HG02759 (cell line): Measurements from ENCODE around the gene SRCIN1.
"Not testable (repeated sequence)": the region's sequence is repeated elsewhere in the genome, so short reads cannot be mapped to it uniquely, and the experiment has no call there.

Source experiments
- ATAC-seq: cut with Tn5 transposase; IDR thresholded peaks from one replicate; pipeline ENCODE4 v1.9.1; 2021; ENCODE audit warnings: mild to moderate bottlenecking, moderate library complexity; ENCODE audit not compliant: unreplicated experiment

SRCIN1 gene

DNA sequence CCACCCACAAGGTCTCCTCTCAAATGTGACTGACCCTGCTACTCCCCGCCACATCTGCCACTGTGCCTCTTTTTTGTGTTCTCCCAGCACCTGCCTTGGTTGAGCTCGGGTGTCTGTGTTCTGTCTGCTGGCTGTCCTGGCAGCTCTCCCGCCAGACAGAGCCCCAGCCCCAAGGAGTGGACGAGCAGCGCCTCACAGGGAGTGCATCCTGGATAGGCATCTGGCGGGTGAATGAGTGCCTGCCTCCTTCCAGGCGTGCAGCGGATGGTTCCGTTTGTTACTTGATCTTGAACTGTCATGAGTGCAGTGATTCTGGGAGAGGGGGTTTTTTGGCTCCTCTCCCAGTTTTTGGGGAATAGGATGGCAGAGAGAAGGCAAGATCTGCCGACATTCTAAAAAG, 77.6 kb downstream of the SRCIN1 start:
- not testable (repeated sequence) for ATAC-seq

DNA sequence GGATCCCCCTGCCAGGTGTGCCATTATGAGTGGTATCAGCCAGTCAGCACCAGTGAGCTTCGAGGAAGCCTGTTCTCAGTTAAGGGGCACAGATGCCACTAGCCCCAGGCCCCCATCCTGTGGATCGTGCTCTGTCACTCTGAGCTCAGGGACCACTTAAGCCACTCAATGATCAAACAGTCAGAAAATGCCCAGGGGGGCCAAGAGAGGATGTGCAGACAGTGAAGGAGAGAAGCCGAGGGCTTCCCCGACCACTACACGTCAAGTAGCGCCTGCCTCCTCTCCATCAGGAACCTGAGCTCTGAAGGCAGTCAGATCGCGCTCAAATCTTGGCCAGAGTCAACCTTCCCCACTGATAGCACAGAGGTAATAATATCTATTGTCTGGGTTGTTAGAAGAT, 79.2 kb downstream of the SRCIN1 start:
- ATAC-seq, result not testable (repeated sequence)

DNA sequence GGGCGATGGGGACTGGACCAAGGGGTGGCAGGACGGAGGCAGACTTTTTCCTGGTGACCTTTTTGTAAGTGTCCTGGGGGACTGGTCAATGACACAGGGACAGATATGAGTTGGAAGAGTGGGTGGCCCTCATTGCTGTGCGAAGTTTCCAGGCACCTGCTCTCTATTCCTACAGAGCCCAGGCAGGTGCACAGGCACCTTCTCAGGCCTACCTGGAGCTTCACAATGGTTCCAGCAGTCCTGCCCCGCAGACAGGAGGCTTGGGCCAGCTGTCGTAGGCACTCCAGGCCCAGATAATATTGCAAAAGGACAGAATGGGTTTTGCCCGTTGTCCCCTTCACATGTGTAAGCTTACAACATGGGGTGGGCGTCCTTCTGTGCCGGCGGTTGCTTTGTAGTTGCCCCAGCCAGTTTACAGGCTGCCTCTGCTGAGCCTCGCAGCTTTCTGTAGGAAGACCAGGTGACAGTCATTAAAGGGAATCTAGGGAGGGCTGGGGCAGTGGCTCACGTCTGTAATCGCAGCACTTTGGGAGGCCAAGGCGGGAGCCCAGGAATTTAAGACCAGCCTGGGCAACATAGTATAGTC, 93.2 kb downstream of the SRCIN1 start:
- no peak for ATAC-seq

DNA sequence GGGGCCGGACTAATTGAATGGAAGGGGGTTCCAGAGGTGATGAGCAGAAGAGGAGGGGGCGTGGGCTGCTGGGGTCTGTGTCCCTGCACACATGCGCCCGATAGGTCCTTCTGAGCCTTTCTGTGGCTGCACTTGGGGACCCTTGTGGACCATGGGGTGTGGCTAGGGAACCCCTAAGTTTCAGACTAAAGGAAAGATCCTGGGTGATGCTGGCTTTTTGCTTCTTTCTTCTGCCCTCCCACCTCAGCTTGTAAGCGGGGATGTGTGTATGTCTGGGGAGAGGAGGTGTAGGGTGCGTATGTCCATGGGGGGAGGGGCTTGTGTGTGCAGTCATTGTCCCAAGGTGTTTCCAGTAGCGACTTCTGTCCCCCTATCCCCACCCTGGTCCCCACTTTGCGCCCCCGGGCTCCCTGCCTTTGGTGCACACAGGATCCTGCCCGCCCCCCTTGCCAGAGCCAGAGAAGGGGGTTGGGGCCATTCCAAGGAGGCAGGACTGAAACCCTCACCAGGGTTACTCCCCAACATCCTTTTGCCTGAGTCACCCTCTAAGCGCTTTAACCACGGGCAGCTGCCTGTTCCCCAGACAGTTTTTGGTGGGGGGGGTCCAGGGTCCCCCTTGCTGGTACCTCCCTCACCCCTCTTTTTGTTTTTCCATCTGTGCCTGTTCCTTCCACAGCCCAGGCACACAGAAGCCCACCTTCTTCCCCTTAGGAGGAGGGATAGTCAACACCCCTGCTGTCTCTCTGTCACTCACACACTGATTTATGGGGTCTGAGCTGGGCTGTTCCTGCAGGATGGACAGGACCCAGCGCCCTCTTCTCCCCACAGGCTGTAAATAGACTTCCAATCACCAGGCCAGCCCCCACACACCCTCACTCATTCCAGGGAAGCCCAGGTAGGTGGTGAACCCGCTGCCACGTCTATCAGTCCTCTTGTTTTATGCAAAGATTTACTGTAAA, 94.3 kb downstream of the SRCIN1 start:
- no peak for ATAC-seq

DNA sequence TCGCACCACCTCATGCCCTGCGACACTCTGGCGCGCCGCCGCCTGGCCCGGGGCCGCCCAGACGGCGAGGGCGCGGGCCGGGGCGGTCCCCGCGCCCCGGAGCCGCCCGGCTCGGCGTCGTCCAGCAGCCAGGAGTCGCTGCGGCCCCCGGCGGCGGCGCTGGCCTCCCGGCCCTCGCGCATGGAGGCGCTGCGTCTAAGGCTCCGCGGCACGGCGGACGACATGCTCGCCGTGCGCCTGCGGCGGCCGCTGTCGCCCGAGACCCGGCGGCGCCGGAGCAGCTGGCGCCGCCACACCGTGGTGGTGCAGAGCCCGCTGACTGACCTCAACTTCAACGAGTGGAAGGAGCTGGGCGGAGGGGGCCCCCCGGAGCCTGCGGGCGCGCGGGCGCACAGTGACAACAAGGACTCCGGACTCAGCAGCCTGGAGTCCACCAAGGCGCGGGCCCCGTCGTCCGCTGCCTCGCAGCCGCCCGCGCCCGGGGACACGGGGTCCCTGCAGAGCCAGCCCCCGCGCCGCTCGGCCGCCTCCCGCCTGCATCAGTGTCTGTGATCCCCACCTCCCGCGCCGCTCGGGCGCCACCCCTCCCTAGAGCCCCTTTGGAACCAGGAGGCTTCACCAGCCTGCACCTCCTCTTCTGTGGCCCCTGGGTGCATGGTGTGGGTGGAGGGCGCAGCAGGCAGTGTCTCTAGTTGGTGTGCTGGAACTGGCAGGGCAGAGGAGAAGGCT, 95.2 kb downstream of the SRCIN1 start:
- no peak for ATAC-seq

DNA sequence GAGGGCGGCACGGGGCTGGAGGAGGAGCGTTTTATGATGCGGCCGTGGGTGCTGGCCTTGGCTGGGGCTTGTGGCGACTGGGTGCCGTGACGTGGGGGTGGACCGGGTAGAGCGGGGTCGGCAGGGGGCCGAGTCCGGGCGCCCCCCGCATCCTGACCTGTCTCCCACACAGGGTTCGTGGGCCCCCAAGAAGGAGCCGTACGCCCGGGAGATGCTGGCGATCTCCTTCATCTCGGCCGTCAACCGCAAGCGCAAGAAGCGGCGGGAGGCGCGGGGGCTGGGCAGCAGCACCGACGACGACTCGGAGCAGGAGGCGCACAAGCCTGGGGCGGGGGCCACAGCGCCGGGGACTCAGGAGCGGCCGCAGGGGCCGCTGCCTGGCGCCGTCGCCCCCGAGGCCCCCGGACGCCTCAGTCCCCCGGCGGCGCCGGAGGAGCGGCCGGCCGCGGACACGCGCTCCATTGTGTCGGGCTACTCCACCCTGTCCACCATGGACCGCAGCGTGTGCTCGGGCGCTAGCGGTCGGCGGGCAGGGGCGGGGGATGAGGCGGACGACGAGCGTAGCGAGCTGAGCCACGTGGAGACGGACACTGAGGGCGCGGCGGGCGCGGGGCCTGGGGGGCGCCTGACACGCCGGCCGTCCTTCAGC, 95.9 kb downstream of the SRCIN1 start:
- no peak for ATAC-seq

DNA sequence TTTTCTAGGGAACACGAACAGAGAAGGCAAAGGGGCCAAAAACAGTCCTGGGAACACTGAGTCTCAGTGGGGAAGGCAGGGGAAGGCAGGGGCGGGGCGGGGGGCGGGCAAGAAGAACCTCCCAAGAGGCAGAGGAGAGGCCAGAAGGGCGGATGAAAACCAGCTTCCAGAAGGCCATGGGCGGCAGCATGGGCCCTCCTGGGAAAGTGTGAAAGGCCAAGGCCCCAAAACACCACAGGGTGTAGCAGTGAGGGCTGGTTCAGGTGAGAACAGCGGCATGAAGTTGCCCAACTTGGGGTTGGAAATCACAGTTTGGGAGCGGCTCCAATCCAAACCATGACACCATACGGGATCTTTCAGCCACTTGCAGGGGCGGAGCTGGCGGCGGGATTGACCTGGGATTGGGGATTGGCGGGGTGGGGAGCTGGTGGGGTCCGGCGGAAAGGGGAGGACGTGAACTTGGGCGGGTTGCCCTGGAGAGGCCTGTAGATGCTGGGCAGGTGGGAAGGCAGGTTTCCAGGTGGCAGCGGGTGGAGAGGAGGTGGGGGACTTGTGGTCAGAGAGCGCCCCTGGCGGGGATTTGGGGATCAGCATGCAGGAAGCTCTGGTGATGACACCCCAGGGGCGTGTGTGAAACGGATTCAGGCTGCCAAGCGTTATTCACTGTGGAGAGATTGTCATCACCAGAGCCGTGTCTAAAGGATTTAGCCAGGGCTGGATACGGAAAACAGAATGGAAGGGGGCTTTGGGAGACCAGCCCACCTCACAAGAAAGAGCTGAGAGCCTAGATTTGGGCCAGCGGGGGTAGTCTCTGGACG, 96.6 kb downstream of the SRCIN1 start:
- peak; percentile 44 for ATAC-seq

DNA sequence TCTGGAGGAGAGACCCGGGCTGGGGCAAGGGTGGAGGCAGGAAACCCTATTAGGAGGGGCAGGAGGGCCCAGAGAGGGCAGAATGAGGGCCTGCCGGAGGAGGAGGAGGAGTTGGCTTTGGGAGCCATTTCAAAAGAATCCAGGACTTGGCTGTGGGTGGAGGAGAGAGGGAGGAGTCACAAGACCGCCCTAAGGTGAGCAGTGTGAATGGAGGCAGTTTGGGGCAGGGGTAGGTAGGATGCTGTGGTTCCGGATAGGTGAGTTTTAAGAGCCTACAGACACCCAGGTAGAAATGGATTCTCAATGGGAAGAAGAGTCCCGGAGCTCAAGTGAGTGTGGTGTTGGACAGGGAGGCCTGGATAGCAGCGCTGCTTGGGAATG, 97.2 kb downstream of the SRCIN1 start:
- ATAC-seq, result no peak

DNA sequence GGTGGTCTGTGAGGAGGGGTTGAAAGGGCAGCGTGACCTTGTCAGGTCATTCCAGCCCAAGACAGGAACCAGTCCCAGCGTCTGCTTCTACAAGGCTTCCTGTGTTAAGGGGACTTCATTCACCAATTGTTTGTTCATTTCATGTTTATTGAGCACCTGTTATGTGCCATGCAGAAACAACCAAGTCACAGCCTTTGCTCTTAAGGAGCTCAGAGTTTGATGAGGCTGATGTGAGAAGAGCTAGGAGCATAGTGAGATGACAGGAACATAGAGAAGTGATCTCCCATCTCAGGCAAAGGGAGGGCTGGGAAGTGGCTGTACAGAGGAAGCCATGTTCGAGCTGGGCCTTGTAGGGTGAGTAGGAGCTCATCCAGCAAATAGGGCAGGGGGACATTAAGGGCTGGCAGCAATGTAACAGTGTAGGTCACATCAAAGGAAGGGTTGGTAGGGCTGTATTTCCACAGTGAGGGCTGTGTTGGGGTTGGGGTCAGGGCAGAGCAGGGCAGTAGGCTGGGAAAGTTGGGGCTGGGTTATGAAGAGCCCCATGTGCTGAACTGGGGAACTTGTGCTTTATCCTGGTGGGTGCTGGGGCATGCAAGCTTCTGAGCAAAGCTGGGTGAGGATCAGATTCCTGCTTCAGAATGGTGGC, 97.7 kb downstream of the SRCIN1 start:
- ATAC-seq, result no peak

DNA sequence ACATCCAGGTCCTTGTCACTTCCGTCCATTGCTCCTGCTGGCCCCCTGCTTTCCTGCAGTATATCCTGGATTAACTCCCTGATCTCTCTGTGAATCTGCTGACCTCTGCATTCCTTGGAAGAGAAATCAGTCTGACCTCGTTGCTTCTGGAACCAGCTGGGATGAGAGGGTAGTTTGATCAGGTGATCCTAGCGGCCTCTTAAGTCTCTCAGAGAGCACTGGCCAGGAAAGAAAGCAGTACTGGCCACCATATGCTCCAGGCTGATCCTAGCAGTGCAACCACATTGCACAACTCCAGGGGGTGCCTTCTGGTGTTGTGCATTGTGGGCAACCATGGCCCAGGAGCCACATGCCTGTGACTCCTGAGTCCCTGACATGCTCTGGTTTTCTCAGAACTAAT, 98.3 kb downstream of the SRCIN1 start:
- ATAC-seq, result no peak

DNA sequence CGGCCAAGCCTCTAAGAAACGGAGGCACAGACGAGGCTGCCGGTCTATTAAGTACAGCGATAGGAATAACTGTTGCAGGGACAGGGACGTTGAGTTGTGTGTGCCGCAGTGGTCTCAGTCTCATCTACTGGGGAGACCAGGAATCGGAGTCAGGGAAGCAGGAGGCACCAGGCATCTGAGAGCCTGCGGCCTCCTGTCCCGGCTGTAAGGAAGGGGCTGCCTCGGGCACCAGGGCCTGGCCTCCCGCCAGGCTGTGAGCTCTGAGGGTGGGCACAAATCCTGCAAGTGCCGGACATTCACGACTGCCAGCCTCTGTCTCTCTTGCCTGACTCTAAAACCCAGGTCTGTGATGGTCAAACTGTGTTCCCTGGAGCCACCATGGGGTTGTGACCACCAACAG, 101.5 kb downstream of the SRCIN1 start:
- no peak for ATAC-seq

DNA sequence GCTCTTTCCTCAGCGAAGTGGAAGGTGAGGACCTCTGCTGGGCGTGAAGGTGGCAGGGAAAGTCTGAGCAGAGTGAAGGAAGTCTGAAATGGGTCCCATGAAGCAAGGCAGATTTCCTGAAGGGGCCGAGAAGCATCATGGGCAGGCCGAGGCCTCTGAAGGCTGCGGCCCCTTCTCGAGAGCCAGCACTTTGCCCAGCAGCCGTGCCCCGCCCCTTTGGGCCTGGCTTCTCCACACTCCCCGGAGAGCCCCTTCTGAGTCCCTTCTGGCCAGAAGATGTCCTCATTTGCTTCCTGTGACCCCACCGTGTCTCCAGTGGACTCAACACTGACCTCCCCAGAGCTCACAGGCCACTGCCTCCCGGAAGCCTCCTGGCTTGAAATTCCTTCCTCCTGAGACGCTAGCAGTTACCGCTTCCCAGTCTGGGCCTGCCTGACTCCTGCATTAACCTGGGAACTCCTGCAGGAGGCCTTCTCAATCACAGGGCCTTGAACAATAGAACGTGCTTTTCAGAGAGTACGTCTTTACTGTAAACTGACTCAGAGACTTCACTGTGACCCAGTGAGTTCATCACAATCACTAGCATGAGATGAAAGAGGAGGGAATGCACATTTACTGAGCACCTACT, 102.4 kb downstream of the SRCIN1 start:
- ATAC-seq, result not testable (repeated sequence)

DNA sequence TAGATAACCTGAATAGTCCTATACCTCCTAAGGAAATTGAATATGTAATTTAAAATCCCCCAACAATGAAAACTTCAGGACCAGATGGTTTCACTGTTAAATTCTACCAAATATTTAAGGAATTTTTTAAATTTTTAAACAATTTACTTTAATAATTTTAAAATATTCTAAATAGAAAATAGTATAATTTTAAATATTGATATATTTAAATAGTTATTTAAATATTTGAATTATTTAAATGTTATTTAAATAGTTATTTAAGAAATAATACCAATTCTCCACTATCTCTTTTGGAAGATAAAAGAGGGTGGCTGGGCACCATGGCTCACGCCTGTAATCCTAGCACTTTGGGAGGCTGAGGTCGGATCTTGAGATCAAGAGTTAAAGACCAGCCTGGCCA, 104.0 kb downstream of the SRCIN1 start:
- not testable (repeated sequence) for ATAC-seq

DNA sequence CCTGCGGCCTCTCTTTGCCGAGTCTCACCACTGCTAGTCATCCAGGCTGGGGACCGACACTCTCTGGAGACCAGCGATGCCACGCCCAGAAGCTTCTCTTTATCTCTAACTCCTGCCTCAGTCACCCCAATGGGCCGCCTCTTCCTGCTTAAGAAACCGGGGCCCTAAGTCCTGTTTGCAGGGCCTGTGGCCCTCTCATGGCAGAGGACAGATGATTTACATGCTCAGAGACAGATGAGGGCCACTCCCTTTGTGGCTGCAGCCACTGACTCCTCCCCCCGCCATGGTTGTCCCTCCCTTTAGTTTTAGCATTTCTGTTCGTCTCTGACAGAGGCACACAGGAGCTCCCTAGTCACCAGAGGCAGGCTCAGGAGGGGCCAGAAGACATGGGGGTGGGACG, 106.5 kb downstream of the SRCIN1 start:
- ATAC-seq, result not testable (repeated sequence)

DNA sequence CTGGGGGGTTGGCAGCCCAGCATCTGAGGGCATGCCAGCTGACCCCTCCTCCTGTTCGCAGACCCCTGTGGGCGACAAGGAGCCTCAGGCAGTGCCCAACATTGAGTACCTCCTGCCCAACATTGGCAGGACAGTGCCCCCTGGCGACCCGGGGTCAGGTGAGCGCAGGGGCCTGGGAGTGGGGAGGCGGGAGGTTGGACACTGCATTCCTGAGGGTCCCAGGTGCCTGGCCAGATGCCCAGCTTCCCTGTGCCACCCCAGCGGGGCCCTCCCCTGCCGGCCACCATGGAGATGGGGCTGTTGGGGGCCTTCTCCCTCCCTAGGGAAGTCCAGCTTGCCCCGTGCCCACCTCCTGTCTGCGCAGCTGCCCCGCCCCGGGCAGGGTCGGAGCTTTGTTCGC, 107.4 kb downstream of the SRCIN1 start:
- ATAC-seq, result no peak

DNA sequence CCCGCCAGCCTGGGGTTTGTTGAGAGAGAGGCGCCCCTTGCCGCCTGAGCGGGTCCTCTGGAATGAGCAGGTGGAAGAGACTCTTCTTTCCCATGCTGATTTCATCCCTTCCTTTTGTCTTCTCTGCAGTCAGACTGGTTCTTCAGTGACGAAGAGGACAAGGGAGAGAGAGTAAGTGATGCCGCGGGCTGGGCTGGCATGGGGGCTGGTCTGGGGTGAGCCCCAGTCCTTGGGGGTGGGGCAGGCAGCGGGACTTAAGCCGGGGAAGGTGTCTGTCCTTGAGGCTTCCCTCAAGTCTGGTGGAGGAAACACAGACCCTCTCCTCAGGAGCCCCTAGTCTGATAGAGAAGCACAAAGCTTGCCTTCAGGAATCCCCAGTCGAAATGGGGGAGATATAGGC, 108.1 kb downstream of the SRCIN1 start:
- ATAC-seq, result not testable (repeated sequence)

DNA sequence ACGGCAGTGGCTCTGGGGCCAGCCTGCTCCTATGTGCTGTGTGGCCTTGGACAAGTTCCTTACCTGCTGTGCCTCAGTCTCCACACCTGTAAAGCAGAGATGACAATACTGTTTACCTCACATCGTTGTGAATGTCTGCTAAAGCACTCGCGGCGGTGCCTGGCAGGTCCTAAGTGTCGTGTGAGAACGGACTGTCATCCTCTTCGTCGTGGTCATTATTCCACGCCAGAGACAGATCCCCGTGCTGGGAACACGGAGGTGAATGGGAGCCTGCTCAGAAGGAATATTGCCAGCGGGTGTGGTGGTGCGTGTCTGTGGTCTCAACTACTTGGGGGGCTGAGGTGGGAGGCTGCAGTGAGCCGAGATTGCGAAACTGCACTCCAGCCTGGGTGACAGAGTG, 111.6 kb downstream of the SRCIN1 start:
- ATAC-seq, result not testable (repeated sequence)

DNA sequence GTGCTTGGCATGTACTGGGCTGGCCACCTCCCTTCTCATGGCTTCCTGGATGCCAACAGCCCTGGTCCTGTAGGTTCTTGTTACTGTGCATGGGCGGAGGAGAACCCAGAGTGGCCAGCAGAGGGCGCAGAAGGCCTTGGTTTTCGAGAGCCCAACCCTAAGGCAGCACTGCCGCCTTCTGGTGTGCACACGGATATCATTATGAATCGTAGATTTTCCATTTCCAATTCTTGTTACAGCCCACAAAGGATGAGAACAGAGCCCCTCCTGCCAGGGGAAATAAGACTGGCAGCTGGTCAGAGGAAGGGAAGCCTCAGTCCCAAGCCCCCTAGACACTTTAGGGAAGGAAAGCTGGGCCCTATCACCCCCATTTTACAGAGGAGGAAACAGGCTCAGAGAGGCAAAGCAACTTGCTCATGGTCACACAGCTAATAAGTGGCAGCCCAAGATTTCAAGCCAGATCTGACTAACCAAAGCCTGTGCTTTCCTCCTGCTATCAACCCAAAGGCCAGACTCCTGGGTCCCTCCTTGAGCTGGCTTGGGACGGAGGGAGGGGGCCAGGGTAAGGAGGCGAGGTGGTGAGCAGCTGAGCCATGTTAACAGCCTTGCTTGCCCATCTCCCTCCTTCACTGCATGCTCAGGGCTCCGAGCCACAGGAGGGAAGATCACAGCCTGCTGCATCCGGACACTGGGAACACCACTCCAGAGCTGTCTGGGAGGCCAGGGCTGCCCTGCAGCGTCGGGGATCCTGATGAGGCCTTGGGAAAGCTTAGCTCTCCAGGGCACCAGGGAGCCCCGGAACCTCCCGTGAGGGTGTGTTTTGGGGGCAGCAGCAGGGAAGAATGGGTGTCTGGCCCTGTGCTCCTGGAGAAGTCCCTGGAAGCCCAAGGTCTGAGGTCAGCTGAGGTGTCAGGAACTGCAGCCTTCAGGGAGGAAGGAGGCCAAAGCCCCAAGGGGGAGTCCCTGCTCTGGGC, 113.4 kb downstream of the SRCIN1 start:
- ATAC-seq, result not testable (repeated sequence)
